Lower leg skin (tissue), 3 donors: ENCODE measurements around the gene XDH.

Experiments
- CTCF ChIP-seq, 3 donors: fragments of 450-650 bp; IDR thresholded peaks; one replicate each; pipeline ENCODE4 v1.5.1; 2016; ENCODE audit warnings: antibody characterized with exemption in 3 of 3, mild to moderate bottlenecking in 3 of 3, moderate library complexity in 2 of 3
- POLR2A ChIP-seq, 2 donors: fragments of 450-650 bp; IDR thresholded peaks; one replicate each; pipeline ENCODE4 v1.6.1; 2016 to 2017; ENCODE audit warnings: antibody characterized with exemption in 2 of 2, mild to moderate bottlenecking in 1 of 2, moderate library complexity in 1 of 2

GRCh38 chr2:31331156-31331555 lies 83.4 kb downstream of the XDH start:
- TF ChIP-seq CTCF (IDR thresholded peaks at IDR 0.05) (no peak), POLR2A (IDR thresholded peaks at IDR 0.05) (no peak)
